SK-N-SH (cell line): Measurements from ENCODE around the gene CHML. TPM values are rescaled to one million over a fixed set of nuclear protein-coding genes. Genes with fewer than 3 reads are reported as not detected.

Experiments used
- CTCF ChIA-PET: fragments of 300-600, 350-600 bp; formaldehyde crosslinking; extraction: SDS; loops from one replicate; lab custom pipeline; 2021; lab: Yijun Ruan, JAX
- POLR2A ChIA-PET: fragments of 350-600 bp; sonication (Branson Sonifier 250); formaldehyde crosslinking; extraction: SDS; loops from one replicate; lab custom pipeline; 2020; ENCODE audit warnings: antibody characterized with exemption, inconsistent platforms; lab: Yijun Ruan, JAX
- DNase-seq: peaks from one replicate; pipeline ENCODE4 v3.0.0; 2012
- H2AFZ ChIP-seq: fragments of 200-600 bp; sonication (generic); 2 replicates; pipeline ENCODE4 v1.8.1; 2016; ENCODE audit warnings: antibody characterized with exemption, mild to moderate bottlenecking, low read depth
- H3F3A ChIP-seq: fragments of 200-600 bp; sonication (generic); replicated peaks from 2 replicates; pipeline ENCODE3; 2016; ENCODE audit warnings: antibody characterized with exemption, mild to moderate bottlenecking; ENCODE audit not compliant: insufficient read depth
- H3K27ac ChIP-seq, 2 experiments: fragments of 200-500 bp in 1 of 2; fragments of 200-600 bp in 1 of 2; sonication (Bioruptor generic) in 1 of 2; sonication (generic), shearing (Covaris generic) in 1 of 2; 2 replicates each; pipeline versions ENCODE4 v1.5.1 to v1.6.1; 2014 to 2016; ENCODE audit warnings: low read depth in 2 of 2, inconsistent platforms in 1 of 2, low read length in 1 of 2, mild to moderate bottlenecking in 1 of 2, mixed read lengths in 1 of 2
- H3K27me3 ChIP-seq: fragments of 200-600 bp; sonication (generic), shearing (Covaris generic); 2 replicates; pipeline ENCODE4 v1.6.1; 2016; ENCODE audit warnings: mixed run types; ENCODE audit not compliant: insufficient read depth
- H3K36me3 ChIP-seq, 2 experiments: fragments of 200-500 bp in 1 of 2; fragments of 200-600 bp in 1 of 2; sonication (Bioruptor generic) in 1 of 2; sonication (generic) in 1 of 2; replicated peaks in 1 of 2; 2 replicates each; pipeline versions ENCODE3 to v1.5.1; 2014 to 2016; ENCODE audit warnings: low read length in 1 of 2, mild to moderate bottlenecking in 1 of 2; ENCODE audit not compliant: insufficient read depth in 2 of 2, control insufficient read depth in 1 of 2
- H3K4me1 ChIP-seq, 2 experiments: fragments of 200-500 bp in 1 of 2; fragments of 200-600 bp in 1 of 2; sonication (Bioruptor generic) in 1 of 2; sonication (generic), shearing (Covaris generic) in 1 of 2; 2 replicates each; pipeline versions ENCODE4 v1.5.1 to v1.6.1; 2014 to 2016; ENCODE audit warnings: low read depth in 1 of 2, low read length in 1 of 2, mixed run types in 1 of 2; ENCODE audit not compliant: insufficient read depth in 2 of 2, control insufficient read depth in 1 of 2
- H3K4me2 ChIP-seq: fragments of 200-600 bp; sonication (generic), shearing (Covaris generic); 2 replicates; pipeline ENCODE4 v1.6.1; 2017; ENCODE audit warnings: mixed run types
- H3K4me3 ChIP-seq, 2 experiments: fragments of 200-500 bp in 1 of 2; fragments of 200-600 bp in 1 of 2; sonication (Bioruptor generic) in 1 of 2; sonication (generic), shearing (Covaris generic) in 1 of 2; 2 replicates each; pipeline versions ENCODE4 v1.5.1 to v1.8.1; 2014 to 2016; ENCODE audit warnings: low read depth in 2 of 2, inconsistent platforms in 1 of 2, low read length in 1 of 2, mild to moderate bottlenecking in 1 of 2, mixed read lengths in 1 of 2, moderate library complexity in 1 of 2
- H3K79me2 ChIP-seq: fragments of 200-600 bp; sonication (generic); 2 replicates; pipeline ENCODE4 v1.8.1; 2017; ENCODE audit warnings: mild to moderate bottlenecking; ENCODE audit not compliant: insufficient read depth
- H3K9ac ChIP-seq: fragments of 200-600 bp; sonication (generic); 2 replicates; pipeline ENCODE4 v1.6.1; 2017; ENCODE audit warnings: mixed run types
- H3K9me2 ChIP-seq: fragments of 200-600 bp; sonication (generic); 2 replicates; pipeline ENCODE4 v1.6.1; 2017; ENCODE audit warnings: mixed run types
- H3K9me3 ChIP-seq: fragments of 200-600 bp; sonication (generic); 2 replicates; pipeline ENCODE4 v1.6.1; 2017; ENCODE audit warnings: mixed run types, mild to moderate bottlenecking, moderate library complexity
- H4K20me1 ChIP-seq: fragments of 200-600 bp; sonication (generic); 2 replicates; pipeline ENCODE4 v1.6.1; 2017; ENCODE audit warnings: mild to moderate bottlenecking, mixed run types; ENCODE audit not compliant: insufficient read depth
- CHD2 ChIP-seq: fragments of 150-350 bp; IDR thresholded peaks from 2 replicates; pipeline ENCODE4 v1.6.1; 2018; ENCODE audit warnings: low read length; ENCODE audit not compliant: partially characterized antibody
- FOXJ3 ChIP-seq: sonication (generic); formaldehyde crosslinking; IDR thresholded peaks from 2 replicates; pipeline ENCODE4 v1.5.1; 2020; ENCODE audit warnings: mild to moderate bottlenecking, missing genetic modification reagents
- GABPA ChIP-seq: IDR thresholded peaks from 2 replicates; pipeline ENCODE4 v1.4.0; 2012; ENCODE audit warnings: low read depth, mild to moderate bottlenecking
- GATA2 ChIP-seq: sonication (generic); formaldehyde crosslinking; IDR thresholded peaks from 2 replicates; pipeline ENCODE4 v1.5.0; 2020; ENCODE audit warnings: mild to moderate bottlenecking, missing genetic modification reagents
- MEF2A ChIP-seq: IDR thresholded peaks from 2 replicates; pipeline ENCODE4 v1.4.0; 2012; ENCODE audit warnings: low read depth, borderline replicate concordance
- MXI1 ChIP-seq: IDR thresholded peaks from 2 replicates; pipeline ENCODE4 v1.6.1; 2012; ENCODE audit warnings: mild to moderate bottlenecking, low read depth, low read length, improper control_type of control experiment
- NRF1 ChIP-seq: IDR thresholded peaks from 2 replicates; pipeline ENCODE4 v1.6.1; 2012; ENCODE audit warnings: low read depth, mild to moderate bottlenecking, low read length
- POLR2AphosphoS5 ChIP-seq: IDR thresholded peaks from 2 replicates; pipeline ENCODE4 v1.6.1; 2012; ENCODE audit warnings: low read depth, low read length
- RAD21 ChIP-seq: IDR thresholded peaks from 2 replicates; pipeline ENCODE4 v1.6.1; 2012; ENCODE audit warnings: mild to moderate bottlenecking, low read length
- RFX5 ChIP-seq: IDR thresholded peaks from 2 replicates; pipeline ENCODE4 v1.6.1; 2012; ENCODE audit warnings: mild to moderate bottlenecking, improper control_type of control experiment, low read length
- RXRA ChIP-seq: IDR thresholded peaks from 2 replicates; pipeline ENCODE4 v1.4.0; 2012; ENCODE audit warnings: low read depth, mild to moderate bottlenecking, borderline replicate concordance
- SIN3A ChIP-seq: IDR thresholded peaks from 2 replicates; pipeline ENCODE4 v1.6.1; 2012; ENCODE audit warnings: low read depth, mild to moderate bottlenecking, low read length, moderate library complexity, borderline replicate concordance
- TAF1 ChIP-seq: IDR thresholded peaks from 2 replicates; pipeline ENCODE4 v1.6.1; 2012; ENCODE audit warnings: low read depth, mild to moderate bottlenecking, low read length, moderate library complexity, borderline replicate concordance
- TCF12 ChIP-seq: IDR thresholded peaks from 2 replicates; pipeline ENCODE4 v1.4.0; 2012
- WGBS: methylation state at CpG from one replicate; pipeline ENCODE4 v1.1.6; 2017; ENCODE audit warnings: low lambda C conversion rate; 5-methylcytosine and 5-hydroxymethylcytosine counted together
- polyA plus RNA-seq, 3 experiments: library from polyadenylated mRNA; depleted of rRNA; stranded (reverse); fragments of >200 nt; gene quantifications; 2 replicates each; pipeline ENCODE4 v1.2.3, GENCODE V29; 2012
- TF ChIP-seq, protein P1 (sequence below): IDR thresholded peaks from 2 replicates; pipeline ENCODE4; 2012
- TF ChIP-seq, protein P2 (sequence below): IDR thresholded peaks from 2 replicates; pipeline ENCODE4 v1.4.0; 2012; ENCODE audit warnings: low read depth, borderline replicate concordance
- TF ChIP-seq, protein P3 (sequence below): fragments of 150-350 bp; IDR thresholded peaks from 2 replicates; pipeline ENCODE4 v1.6.1; 2017; ENCODE audit warnings: antibody characterized with exemption, low read length, low read depth, borderline replicate concordance
- TF ChIP-seq, protein P4 (sequence below): IDR thresholded peaks from 2 replicates; pipeline ENCODE4 v1.4.0; 2012; ENCODE audit warnings: low read depth
- TF ChIP-seq, protein P5 (sequence below): IDR thresholded peaks from 2 replicates; pipeline ENCODE4 v1.6.1; 2012; ENCODE audit warnings: mild to moderate bottlenecking, low read depth, low read length, moderate library complexity
- TF ChIP-seq, protein P6 (sequence below): fragments of 200-600 bp; sonication (generic); IDR thresholded peaks from 2 replicates; pipeline ENCODE4 v1.6.1; 2017; ENCODE audit warnings: antibody characterized with exemption, mild to moderate bottlenecking, moderate library complexity

CHML gene
- polyA plus RNA-seq, 1 of the 3 experiments (the other 2 are of a cell fraction) = 3.0 TPM

DNA sequence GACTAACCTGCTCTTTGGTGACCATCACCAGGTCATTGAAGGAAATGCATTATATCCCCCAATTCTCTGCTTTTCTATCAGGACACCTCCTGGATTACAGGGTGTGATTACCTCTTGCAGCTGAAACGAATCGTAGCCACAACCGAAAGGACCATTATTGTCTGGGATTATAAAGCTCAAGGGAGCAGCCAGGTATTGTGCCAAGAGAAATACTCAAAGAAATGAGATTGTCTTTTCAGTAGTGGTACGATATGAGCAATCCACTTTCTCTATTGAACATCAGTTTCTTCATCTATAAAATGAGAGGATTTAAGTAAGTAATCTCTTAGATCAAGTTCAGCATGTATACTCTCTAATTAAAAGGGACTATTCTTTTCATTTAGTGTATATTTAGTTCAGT is 39.2 kb upstream of the CHML start:
- TF ChIP-seq, protein P1, sequence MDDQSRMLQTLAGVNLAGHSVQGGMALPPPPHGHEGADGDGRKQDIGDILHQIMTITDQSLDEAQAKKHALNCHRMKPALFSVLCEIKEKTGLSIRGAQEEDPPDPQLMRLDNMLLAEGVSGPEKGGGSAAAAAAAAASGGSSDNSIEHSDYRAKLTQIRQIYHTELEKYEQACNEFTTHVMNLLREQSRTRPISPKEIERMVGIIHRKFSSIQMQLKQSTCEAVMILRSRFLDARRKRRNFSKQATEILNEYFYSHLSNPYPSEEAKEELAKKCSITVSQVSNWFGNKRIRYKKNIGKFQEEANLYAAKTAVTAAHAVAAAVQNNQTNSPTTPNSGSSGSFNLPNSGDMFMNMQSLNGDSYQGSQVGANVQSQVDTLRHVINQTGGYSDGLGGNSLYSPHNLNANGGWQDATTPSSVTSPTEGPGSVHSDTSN = no peak
- no peak for TF ChIP-seq SIN3A
- TF ChIP-seq, protein P2, sequence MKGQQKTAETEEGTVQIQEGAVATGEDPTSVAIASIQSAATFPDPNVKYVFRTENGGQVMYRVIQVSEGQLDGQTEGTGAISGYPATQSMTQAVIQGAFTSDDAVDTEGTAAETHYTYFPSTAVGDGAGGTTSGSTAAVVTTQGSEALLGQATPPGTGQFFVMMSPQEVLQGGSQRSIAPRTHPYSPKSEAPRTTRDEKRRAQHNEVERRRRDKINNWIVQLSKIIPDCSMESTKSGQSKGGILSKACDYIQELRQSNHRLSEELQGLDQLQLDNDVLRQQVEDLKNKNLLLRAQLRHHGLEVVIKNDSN = no peak
- no peak for TF ChIP-seq MXI1
- TF ChIP-seq RXRA = no peak
- TF ChIP-seq, protein P3, sequence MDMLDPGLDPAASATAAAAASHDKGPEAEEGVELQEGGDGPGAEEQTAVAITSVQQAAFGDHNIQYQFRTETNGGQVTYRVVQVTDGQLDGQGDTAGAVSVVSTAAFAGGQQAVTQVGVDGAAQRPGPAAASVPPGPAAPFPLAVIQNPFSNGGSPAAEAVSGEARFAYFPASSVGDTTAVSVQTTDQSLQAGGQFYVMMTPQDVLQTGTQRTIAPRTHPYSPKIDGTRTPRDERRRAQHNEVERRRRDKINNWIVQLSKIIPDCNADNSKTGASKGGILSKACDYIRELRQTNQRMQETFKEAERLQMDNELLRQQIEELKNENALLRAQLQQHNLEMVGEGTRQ = no peak
- no peak for TF ChIP-seq RFX5
- TF ChIP-seq RAD21 = no peak
- no peak for TF ChIP-seq FOXJ3 (CRISPR knock-in tag)
- no peak for TF ChIP-seq TCF12
- TF ChIP-seq MEF2A = no peak
- TF ChIP-seq, protein P4, sequence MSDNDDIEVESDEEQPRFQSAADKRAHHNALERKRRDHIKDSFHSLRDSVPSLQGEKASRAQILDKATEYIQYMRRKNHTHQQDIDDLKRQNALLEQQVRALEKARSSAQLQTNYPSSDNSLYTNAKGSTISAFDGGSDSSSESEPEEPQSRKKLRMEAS = no peak
- TF ChIP-seq NRF1 = no peak
- no peak for TF ChIP-seq GABPA
- no peak for TF ChIP-seq TAF1
- TF ChIP-seq GATA2 (CRISPR knock-in tag) = no peak
- TF ChIP-seq, protein P5, sequence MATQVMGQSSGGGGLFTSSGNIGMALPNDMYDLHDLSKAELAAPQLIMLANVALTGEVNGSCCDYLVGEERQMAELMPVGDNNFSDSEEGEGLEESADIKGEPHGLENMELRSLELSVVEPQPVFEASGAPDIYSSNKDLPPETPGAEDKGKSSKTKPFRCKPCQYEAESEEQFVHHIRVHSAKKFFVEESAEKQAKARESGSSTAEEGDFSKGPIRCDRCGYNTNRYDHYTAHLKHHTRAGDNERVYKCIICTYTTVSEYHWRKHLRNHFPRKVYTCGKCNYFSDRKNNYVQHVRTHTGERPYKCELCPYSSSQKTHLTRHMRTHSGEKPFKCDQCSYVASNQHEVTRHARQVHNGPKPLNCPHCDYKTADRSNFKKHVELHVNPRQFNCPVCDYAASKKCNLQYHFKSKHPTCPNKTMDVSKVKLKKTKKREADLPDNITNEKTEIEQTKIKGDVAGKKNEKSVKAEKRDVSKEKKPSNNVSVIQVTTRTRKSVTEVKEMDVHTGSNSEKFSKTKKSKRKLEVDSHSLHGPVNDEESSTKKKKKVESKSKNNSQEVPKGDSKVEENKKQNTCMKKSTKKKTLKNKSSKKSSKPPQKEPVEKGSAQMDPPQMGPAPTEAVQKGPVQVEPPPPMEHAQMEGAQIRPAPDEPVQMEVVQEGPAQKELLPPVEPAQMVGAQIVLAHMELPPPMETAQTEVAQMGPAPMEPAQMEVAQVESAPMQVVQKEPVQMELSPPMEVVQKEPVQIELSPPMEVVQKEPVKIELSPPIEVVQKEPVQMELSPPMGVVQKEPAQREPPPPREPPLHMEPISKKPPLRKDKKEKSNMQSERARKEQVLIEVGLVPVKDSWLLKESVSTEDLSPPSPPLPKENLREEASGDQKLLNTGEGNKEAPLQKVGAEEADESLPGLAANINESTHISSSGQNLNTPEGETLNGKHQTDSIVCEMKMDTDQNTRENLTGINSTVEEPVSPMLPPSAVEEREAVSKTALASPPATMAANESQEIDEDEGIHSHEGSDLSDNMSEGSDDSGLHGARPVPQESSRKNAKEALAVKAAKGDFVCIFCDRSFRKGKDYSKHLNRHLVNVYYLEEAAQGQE = no peak
- no peak for TF ChIP-seq POLR2AphosphoS5
- TF ChIP-seq CHD2 = no peak
- TF ChIP-seq, protein P6, sequence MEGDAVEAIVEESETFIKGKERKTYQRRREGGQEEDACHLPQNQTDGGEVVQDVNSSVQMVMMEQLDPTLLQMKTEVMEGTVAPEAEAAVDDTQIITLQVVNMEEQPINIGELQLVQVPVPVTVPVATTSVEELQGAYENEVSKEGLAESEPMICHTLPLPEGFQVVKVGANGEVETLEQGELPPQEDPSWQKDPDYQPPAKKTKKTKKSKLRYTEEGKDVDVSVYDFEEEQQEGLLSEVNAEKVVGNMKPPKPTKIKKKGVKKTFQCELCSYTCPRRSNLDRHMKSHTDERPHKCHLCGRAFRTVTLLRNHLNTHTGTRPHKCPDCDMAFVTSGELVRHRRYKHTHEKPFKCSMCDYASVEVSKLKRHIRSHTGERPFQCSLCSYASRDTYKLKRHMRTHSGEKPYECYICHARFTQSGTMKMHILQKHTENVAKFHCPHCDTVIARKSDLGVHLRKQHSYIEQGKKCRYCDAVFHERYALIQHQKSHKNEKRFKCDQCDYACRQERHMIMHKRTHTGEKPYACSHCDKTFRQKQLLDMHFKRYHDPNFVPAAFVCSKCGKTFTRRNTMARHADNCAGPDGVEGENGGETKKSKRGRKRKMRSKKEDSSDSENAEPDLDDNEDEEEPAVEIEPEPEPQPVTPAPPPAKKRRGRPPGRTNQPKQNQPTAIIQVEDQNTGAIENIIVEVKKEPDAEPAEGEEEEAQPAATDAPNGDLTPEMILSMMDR = no peak
- no peak overlapping the region for H3K9ac ChIP-seq
- H3K79me2 ChIP-seq = no peaks in the 10 kb centered on the region
- no peaks in the 10 kb centered on the region for H3K27me3 ChIP-seq
- H4K20me1 ChIP-seq = no peaks in the 10 kb centered on the region
- no peak overlapping the region for H2AFZ ChIP-seq
- H3F3A ChIP-seq = no peaks in the 10 kb centered on the region
- no peak overlapping the region for H3K4me3 ChIP-seq
- H3K27ac ChIP-seq = no peak overlapping the region
- WGBS = 52% methylated on average over 4 of the region's 4 CpGs
- H3K4me2 ChIP-seq = no peak overlapping the region
- H3K4me1 ChIP-seq = peaks cover 0 to 2% of the 10 kb centered on the region in 2 experiments; a peak in 1 of 4 replicates
- no peaks in the 10 kb centered on the region for H3K36me3 ChIP-seq
- DNase-seq = no peak
- ChIA-PET POLR2A (no interaction called here), CTCF (interaction anchor here (1.7 kb wide), 1 partner anchor 155 kb away, joined by 5 read pairs; no protein-coding TSS in a partner anchor)
- no peaks in the 10 kb centered on the region for H3K9me2 ChIP-seq
- H3K9me3 ChIP-seq = no peaks in the 10 kb centered on the region
